Measurements from ENCODE around the gene CNOT8. TPM values are rescaled to one million over a fixed set of nuclear protein-coding genes. Genes with fewer than 3 reads are reported as not detected.

Gene CNOT8
- total RNA-seq, 1 experiment from 2014 or later = 45.6 TPM

GRCh38 chr5:154871734-154872133, 13.3 kb downstream of the CNOT8 start:
- Histone ChIP-seq H3K23me2 (ENCODE audit: insufficient read length, low read depth, low read length, poor library complexity, severe bottlenecking) (no peaks in the 10 kb centered on the region), H2BK120ac (ENCODE audit: low read depth, low read length, poor library complexity, severe bottlenecking) (no peak overlapping the region), H4K8ac (replicated peaks; ENCODE audit: insufficient read length, low read depth, low read length) (no peak overlapping the region), H3K27me3 (ENCODE audit: insufficient read depth, low read length) (no peaks in the 10 kb centered on the region), H3T11ph (ENCODE audit: low read length) (no peak overlapping the region), H2AK5ac (ENCODE audit: insufficient read length, low read length) (no peak overlapping the region), H3K9me3 (ENCODE audit: control insufficient read depth, low read depth, low read length) (no peaks in the 10 kb centered on the region), H3K4me2 (ENCODE audit: insufficient read depth, insufficient read length, low read length) (no peak overlapping the region), H3K56ac (ENCODE audit: insufficient read length, low read depth, low read length) (no peak overlapping the region), H3K27ac (ENCODE audit: insufficient read length, low read depth, low read length) (no peak overlapping the region), H3K79me1 (ENCODE audit: insufficient read depth, low read depth, low read length, poor library complexity, severe bottlenecking) (no peaks in the 10 kb centered on the region), H3K18ac (ENCODE audit: insufficient read length, low read depth, low read length) (no peak overlapping the region), H2BK15ac (ENCODE audit: low read depth, low read length) (no peak overlapping the region), H3K14ac (ENCODE audit: insufficient read depth, low read length) (no peak overlapping the region), H3K23ac (ENCODE audit: insufficient read length, low read depth, low read length) (no peak overlapping the region), H2AFZ (ENCODE audit: low read length) (no peak overlapping the region), H2BK12ac (ENCODE audit: insufficient read length, low read depth, low read length) (no peak overlapping the region), H3K4ac (ENCODE audit: low read depth, low read length) (no peak overlapping the region), H4K91ac (ENCODE audit: insufficient read length, low read depth, low read length) (no peak overlapping the region), H4K5ac (ENCODE audit: insufficient read length, low read depth, low read length) (no peak overlapping the region), H3K79me2 (ENCODE audit: insufficient read depth, low read length) (no peaks in the 10 kb centered on the region), H3K9ac (ENCODE audit: extremely low read depth, insufficient read length, low read length) (no peak overlapping the region), H2BK5ac (ENCODE audit: insufficient read length, low read length) (no peak overlapping the region), H2BK20ac (ENCODE audit: low read depth, low read length, poor library complexity, severe bottlenecking) (no peak overlapping the region), H4K20me1 (ENCODE audit: control insufficient read depth, insufficient read depth, insufficient read length) (no peaks in the 10 kb centered on the region), H3K4me1 (ENCODE audit: insufficient read depth, low read length) (no peaks in the 10 kb centered on the region)
- Mint-ChIP-seq H3K4me1 (no peaks in the 10 kb centered on the region), H3K36me3 (ENCODE audit: insufficient read depth in 1 of 3, low read depth in 3 of 3) (peaks cover 40 to 75% (median 72%) of the 10 kb centered on the region in 3 experiments), H3K27ac (no peak overlapping the region), H3K27me3 (ENCODE audit: low read depth) (no peaks in the 10 kb centered on the region), H3K9me3 (no peaks in the 10 kb centered on the region), H3K4me3 (no peak overlapping the region)
- no peak for TF ChIP-seq CTCF (conservative IDR thresholded peaks at IDR 0.05)
- DNase-seq = no peak
- WGBS (ENCODE audit: extremely low coverage, insufficient read length, low lambda C conversion rate) = no CpG with 5 or more reads among the region's 4 CpGs
